MV-4-11 (cell line): Measurements from ENCODE around the gene RNF17.
A peak's percentile ranks its signal among the peaks of the same experiment; 100 is the strongest.

Experiments
- DNase-seq: peaks from one replicate; lab custom pipeline; 2025; lab: John Stamatoyannopoulos, UW

The RNF17 gene

DNA sequence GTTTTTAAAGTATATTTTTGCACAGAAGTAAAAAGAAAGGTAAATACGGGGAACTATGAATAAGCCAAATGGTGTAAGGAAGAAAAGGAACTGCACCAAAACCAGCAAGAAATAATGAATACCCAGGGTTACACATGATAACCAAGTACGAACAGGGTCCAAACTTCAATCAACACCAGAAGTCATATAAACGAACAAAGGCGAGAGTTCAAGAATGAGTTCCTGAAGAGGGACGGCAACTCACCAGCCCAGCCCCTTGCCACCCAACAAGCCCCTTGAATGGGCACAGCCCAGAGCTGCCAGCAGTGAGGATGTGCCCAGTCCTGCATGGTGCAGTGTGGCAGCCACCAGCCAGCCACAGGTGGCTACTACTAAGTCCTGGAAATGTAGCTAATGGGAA lies 132.1 kb downstream of the RNF17 start:
- no peak for DNase-seq

DNA sequence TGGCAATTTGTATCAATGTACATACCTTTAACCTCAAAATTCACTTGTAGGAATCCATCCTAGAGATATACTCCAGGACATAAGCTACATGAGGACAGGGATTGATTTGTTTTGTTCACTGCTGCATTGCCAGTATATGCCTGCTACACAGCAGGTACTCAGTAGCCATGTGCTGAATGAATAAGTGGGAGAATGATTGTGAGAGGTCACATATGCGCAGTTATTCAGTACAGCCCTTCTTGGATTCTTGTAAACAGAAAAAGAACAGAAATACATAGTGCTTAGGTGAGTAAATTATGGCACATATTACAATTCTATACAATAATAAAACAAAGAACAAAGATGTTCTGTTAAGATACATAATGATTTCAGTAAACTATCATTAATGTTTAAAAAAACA lies 133.3 kb downstream of the RNF17 start:
- no peak for DNase-seq

DNA sequence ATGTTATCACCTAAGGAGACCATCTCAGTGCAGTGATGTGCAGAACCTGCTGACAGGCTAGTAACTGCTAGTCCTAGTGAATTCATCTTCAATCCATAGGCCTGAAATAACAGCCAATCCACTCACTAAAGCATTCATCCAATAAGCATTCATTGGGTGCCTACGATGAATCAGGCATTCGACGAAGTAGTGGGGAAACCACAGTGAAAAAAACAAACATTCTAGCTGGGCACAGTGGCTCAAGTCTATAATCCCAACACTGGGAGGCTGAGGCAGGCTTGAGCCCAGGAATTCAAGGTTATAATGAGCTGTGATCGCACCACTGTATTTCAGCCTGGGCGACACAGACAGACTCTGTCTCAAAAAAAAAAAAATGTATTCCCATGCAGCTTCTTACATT lies 135.6 kb downstream of the RNF17 start:
- DNase-seq, result no peak

DNA sequence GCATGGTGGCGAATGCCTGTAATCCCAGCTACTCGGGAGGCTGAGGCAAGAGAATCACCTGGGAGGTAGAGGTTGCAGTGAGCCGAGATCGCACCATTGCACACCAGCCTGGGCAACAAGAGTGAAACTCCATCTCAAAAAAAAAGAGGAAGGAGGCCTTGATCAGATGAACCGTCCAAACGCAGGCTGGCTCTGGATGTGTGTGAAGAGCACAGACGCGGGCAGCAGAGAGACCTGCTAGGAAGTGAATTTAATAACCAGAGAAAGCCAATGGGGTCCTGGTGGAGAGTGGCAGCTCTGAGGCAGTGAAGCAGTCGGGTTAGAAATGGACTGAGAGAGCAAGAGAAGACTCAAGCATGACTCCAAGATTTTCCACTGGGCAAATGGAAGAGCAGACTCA lies 136.5 kb downstream of the RNF17 start:
- peak; percentile 79 for DNase-seq

DNA sequence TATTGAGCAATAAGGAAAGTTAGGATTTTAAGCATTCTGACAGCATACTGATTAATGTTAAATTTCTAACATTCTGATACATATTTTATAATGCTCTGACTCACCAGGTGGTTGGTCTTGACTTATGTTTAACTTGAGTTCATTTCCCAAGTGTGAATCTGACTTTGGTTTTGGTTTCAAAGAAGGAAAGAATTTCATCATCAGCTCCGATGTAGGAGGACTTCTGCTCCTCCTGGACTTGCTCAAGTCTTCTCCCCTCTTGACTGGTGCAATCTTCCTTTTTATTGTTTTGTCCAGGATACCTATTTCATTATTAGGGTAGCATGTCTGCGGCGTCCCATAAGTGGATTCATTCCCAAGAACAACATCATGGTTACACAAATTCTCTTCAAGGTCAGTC lies 141.3 kb downstream of the RNF17 start:
- DNase-seq, result peak; percentile 75

DNA sequence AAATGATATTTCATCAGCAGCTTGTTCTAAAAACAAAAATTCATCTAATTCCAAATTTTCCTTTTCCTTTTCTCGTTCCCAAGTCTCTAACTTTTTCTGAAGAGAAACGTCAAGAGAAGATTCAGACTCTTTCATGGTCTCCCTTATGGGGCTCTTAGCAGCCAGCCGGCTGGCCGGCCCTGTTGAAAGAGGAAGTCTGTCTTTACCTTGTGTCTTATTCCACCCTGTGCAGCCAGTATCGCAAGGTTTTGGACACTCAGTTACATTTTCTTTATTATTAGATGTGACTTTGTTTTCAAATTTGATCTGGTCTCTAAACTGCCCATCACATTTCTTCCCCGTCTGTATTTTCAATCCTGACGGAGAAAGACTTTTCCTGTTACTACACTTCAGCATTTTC lies 142.3 kb downstream of the RNF17 start:
- peak; percentile 35 for DNase-seq

DNA sequence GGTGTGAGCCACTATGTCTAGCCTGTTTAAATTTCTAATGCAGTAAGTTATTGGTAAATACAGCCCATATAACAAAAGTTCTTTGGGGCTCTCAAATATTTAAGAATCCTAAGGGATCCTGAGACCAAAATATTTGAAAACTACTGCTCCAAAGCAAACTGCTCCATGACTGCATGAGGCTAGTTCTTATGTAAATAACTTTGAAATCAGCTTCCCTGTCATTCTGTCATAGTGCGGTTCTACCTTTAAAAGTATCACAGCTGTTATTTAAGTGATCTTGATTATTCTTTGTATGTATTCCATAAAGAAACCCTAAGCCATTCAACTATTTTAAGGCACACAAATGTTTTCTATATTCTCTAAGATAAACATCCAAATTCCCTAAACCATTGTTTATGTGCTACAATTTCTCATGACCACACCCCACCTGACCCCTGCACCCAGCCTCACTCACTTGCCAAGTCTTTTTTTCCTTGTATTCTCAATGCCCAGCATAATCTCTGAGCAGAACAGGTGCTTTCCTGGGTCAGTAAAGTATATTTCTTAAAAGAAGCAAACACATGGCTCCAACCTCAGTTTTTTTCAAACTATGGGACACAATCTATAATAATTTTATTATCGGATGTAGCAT lies 146.6 kb downstream of the RNF17 start:
- DNase-seq, result no peak

DNA sequence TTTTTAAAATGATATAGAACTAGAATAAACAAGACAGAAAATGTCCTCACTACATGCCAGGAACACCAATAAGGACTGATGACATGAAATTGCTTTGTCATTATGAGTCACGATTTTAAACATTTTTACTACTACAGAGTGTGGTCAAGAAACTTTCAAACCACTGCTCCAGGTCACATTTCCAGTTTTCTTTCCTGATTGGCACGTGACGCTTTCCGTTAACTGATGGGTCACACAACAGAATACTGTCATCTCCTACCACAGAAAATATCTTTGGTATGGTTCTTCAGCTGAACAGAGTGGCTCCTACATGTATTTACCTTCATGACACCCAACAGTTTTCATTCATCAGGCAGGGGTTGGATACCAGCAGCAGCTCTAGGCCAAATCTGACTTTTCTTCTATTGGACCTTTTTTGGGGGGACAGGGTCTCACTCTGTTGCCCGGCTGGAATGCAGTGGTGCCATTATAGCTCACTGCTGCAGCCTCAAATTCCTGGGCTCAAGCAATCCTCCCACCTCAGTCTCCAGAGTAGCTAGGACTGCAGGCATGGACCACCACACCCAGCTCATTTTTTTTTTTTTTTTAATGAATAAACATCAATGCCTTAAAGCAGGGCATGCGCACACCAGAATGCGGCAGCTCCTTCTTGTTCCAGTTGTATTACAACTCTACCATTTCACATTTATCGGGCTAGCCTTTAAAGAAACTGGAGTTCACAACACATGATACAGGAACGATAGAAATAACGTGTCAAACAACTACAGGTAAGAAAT lies 147.4 kb downstream of the RNF17 start:
- peak; percentile 85 for DNase-seq

DNA sequence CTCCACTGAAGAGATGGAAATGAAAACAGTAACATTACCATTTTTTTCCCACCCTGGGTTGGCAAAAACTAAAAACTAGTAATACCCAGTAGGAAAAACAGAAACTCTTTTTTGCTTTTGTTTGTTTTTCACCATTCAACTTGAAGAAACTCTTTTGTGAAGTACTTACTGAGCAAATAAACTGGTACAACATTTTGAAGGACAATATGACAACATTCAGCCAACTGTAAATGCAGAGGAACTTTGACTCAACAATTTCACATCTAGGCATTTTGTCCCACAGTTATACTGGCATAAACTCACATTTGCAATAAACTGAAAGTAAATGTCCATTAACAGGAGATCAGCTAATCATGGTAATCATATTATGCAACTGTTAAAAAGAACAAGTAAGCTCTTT lies 152.5 kb downstream of the RNF17 start:
- DNase-seq, result no peak

DNA sequence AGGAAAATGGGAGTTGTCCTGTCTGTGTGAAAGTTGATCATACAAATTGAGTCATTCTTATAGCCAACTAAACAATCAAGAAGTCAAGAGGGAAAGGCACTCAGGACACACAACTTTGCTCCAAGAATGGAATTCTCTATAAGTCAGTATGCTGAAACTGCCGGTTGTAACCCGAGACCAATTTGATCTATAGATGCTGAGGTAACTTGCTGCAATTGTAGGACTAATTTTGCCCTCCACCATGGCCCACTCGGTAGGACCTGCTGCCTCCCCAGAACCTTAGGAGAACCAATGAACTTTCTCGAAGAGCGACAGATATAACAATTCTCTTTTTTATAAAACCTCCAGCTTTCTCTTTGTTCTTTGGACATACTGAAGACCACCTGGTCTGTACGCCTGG lies 157.0 kb downstream of the RNF17 start:
- DNase-seq, result no peak

DNA sequence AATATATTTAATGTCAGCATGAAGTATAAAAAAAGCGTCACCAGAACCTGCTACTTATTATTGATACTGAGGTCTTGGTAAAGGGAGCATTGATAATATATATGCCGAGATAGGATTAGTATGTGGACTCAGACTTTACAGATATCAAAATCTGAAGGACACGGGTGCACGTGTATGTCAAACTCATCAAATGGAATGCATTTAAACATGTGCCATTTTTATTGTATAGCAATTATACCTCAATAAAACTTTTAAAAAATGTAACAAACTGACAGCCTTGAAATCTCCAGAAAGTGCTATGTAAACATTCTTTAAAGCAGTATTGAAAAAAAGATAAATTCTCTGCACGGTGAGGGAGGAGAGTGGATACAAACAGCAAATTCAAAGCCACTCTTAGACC lies 157.9 kb downstream of the RNF17 start:
- no peak for DNase-seq

DNA sequence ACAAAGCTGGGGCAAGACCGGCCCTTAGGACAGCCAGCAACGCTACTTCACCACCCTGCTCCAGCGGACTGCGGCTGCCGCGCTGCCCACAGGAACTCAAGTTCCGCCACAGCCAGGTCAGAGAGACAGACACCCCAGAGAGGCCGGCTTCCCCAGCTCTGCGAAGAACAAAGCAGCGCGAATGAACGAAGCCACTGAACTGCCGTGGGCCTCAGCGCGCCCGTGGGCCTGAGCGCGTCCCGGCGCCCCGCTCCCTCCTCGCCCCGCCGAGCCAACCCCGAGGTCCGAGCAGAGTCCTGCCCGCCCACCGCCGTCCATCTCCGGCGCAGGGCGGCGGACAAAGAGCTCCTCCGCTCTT lies 158.4 kb downstream of the RNF17 start:
- peak; percentile 40 for DNase-seq

DNA sequence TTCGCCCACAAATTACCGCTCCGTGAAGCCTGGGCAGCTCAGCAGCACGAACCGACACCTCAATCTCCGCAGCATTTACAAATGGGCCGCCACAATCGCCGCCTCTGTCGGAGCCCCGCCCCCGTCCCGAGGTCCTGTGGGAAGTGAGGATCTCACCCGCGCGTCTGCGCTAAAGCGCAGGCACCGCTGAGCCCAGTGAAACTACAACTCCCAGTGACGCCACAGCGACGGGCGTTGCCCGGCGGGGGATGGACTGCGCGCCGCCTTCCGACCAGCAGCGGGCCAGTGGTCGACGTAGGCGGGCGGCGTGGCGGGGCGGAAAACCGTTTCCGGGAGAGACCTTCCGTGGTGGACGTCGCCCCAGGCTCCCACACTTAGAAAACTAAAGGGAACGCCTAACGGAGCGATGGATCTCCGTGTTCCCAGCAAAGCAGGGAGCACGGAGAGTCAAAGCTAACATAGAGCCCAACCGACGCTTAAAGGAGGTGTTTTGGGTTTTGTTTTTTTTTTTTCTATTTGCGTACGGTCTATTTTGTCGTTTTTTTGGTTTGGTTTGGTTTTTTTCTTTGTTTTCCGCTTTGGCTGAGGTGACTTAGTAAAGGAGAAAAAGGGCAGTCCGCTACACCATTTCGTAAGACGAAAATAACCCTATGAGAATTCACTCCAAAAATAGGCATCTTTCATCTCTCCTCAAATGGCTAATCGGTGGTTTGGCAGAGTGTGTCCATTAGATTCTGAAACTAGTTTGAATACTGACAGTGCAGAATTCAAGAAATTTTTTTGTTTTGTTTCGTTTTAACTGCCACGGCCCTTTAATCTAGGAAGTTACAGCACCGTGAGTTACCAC lies 159.0 kb downstream of the RNF17 start:
- DNase-seq, result peak; percentile 96

DNA sequence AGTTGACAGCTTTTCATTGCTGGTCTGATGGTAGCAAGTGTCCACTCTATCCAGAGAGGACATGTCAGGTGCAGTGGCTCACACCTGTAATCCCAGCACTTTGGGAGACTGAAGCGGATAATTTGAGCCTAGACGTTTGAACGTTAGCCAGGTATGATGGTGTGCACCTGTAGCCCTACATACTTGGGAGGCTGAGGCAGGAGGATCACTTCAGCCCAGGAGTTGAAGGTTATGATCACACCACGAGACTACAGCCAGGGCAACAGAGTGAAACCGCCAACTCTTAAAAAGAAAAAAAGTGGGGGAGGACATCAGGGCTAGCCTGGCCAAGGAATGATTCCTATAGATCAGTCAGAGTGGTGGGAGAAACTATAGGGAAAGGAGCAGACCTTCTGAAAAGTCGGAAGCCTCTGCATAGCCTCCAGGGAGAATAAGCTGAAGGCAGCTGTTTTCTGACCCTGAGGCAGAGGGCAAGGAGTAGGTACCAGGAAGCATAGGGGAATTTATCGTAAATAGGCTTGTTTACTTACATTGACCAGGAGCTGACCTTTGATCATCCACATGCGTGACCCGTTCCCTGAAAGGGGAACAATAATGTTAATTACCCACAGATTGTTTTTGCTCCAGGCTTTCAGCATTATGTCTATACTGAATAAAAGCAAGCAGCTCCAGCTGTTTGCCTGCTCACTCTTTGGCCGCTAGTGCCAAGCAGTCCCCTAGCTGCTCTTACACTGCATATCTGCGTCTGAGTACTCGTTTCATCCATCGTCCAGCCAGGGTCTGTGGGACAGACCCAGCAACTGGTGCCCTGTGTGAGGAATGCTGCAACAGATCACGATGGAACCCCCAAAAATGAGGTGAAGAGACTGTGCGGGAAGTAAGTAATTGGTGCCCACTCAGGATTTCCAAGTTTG lies 161.6 kb downstream of the RNF17 start:
- no peak for DNase-seq

DNA sequence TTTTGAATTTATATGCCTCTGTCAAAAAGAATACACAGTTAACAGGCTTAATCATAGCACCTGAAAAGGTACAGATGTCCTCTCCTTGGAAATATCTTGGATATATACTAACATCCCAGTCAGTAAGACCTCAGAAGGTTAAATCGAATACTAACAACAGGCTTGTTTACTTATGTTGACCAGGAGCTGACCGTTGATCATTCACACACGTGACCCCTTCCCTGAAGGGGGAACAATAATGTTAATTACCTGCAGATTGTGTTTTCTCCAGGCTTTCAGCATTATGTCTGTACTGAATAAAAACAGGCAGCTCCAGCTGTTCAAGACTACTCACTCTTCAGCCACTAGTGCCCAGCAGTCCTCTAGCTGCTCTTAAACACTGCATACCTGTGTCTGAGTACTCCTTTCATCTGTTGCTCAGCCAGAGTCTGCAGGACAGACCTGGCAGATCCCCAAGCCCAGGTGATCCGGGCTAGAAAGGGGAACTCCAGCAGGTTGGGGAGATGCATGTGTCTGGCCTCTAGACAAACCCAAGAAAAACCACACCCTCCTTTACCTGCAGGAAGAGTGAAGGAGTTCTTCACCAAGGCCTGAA lies 163.9 kb downstream of the RNF17 start:
- DNase-seq, result no peak

DNA sequence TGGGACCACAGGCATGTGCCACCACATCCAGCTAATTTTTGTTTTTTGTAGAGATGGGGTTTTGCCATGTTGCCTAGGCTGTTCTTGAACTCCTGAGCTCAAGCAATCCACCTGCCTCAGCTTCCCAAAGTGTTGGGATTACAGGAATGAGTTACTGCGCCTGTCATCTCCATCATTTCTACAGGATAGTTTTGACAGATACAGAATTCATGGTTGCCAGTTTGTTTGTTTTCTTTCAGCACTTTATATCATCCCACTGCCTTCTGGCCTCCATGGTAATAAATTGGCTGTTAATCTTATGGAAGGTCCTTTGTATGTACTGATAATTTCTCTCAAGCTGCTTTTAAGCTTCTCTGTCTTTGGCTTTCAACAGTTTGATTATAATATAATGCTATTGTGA lies 165.2 kb downstream of the RNF17 start:
- DNase-seq, result no peak
